GM04503 (cell line): ENCODE results near the gene AKAP6.

Experiments
- DNase-seq: peaks from one replicate; pipeline ENCODE4 v3.0.0-alpha.2; 2012; ENCODE audit warnings: low read depth

AKAP6 gene

GRCh38 chr14:32478050-32478449 lies 149.0 kb downstream of the AKAP6 start:
- peak; percentile 80 for DNase-seq

- no peak for DNase-seq
Observed at GRCh38 chr14:32480337-32480736, 151.2 kb downstream of the AKAP6 start.

GRCh38 chr14:32481707-32482106 lies 152.6 kb downstream of the AKAP6 start:
- no peak for DNase-seq

- no peak for DNase-seq
Observed at GRCh38 chr14:32491416-32492016, 162.4 kb downstream of the AKAP6 start.

GRCh38 chr14:32492457-32492856 lies 163.4 kb downstream of the AKAP6 start:
- no peak for DNase-seq

GRCh38 chr14:32494609-32495434 lies 165.7 kb downstream of the AKAP6 start:
- DNase-seq: peak; percentile 88

- no peak for DNase-seq
Observed at GRCh38 chr14:32495435-32495734, 166.3 kb downstream of the AKAP6 start.

- no peak for DNase-seq
Observed at GRCh38 chr14:32497248-32497647, 168.2 kb downstream of the AKAP6 start.

- peak; percentile 82 for DNase-seq
Observed at GRCh38 chr14:32507029-32507984, 178.2 kb downstream of the AKAP6 start.

- DNase-seq: no peak
Observed at GRCh38 chr14:32508281-32508680, 179.2 kb downstream of the AKAP6 start.

GRCh38 chr14:32509632-32510187 lies 180.6 kb downstream of the AKAP6 start:
- DNase-seq: peak; percentile 99

- no peak for DNase-seq
Observed at GRCh38 chr14:32510815-32511214, 181.7 kb downstream of the AKAP6 start.

- DNase-seq: no peak
Observed at GRCh38 chr14:32512348-32512747, 183.2 kb downstream of the AKAP6 start.

- DNase-seq: no peak
Observed at GRCh38 chr14:32512813-32513212, 183.7 kb downstream of the AKAP6 start.

GRCh38 chr14:32513571-32514009 lies 184.5 kb downstream of the AKAP6 start:
- DNase-seq: no peak

- DNase-seq: no peak
Observed at GRCh38 chr14:32514236-32514635, 185.1 kb downstream of the AKAP6 start.

- no peak for DNase-seq
Observed at GRCh38 chr14:32514681-32515080, 185.6 kb downstream of the AKAP6 start.

GRCh38 chr14:32524609-32525375 lies 195.7 kb downstream of the AKAP6 start:
- no peak for DNase-seq

- no peak for DNase-seq
Observed at GRCh38 chr14:32525591-32525990, 196.5 kb downstream of the AKAP6 start.

GRCh38 chr14:32530800-32531199 lies 201.7 kb downstream of the AKAP6 start:
- no peak for DNase-seq

GRCh38 chr14:32531942-32532515 lies 202.9 kb downstream of the AKAP6 start:
- no peak for DNase-seq
